H9 (cell line): ENCODE results near the gene CHCHD3. TPM values are rescaled to one million over a fixed set of nuclear protein-coding genes. Genes with fewer than 3 reads are reported as not detected.

Experiments used
- DNase-seq: peaks from one replicate; pipeline ENCODE4 v3.0.0-alpha.2; 2017
- H2AFZ ChIP-seq: one replicate; pipeline ENCODE4 v1.6.1; 2013; ENCODE audit warnings: mild to moderate bottlenecking, low read length, control low read depth, moderate library complexity
- H2AK5ac ChIP-seq: 2 replicates; pipeline ENCODE4 v1.6.1; 2013; ENCODE audit warnings: low read length, control low read depth, mixed read lengths; ENCODE audit not compliant: insufficient read length
- H2BK120ac ChIP-seq: one replicate; pipeline ENCODE4 v1.6.1; 2013; ENCODE audit warnings: low read depth, mild to moderate bottlenecking, low read length, control low read depth, inconsistent platforms; ENCODE audit not compliant: poor library complexity, severe bottlenecking
- H2BK12ac ChIP-seq: 2 replicates; pipeline ENCODE4 v1.6.1; 2013; ENCODE audit warnings: low read length, control low read depth, mixed read lengths, low read depth; ENCODE audit not compliant: insufficient read length
- H2BK15ac ChIP-seq: 2 replicates; pipeline ENCODE4 v1.6.1; 2013; ENCODE audit warnings: low read depth, low read length, control low read depth
- H2BK20ac ChIP-seq: one replicate; pipeline ENCODE4 v1.6.1; 2013; ENCODE audit warnings: low read depth, mild to moderate bottlenecking, low read length, control low read depth, inconsistent platforms; ENCODE audit not compliant: poor library complexity, severe bottlenecking
- H2BK5ac ChIP-seq: 2 replicates; pipeline ENCODE4 v1.6.1; 2013; ENCODE audit warnings: low read length, control low read depth, mixed read lengths; ENCODE audit not compliant: insufficient read length
- H3K14ac ChIP-seq: 2 replicates; pipeline ENCODE4 v1.6.1; 2013; ENCODE audit warnings: low read length, control low read depth; ENCODE audit not compliant: insufficient read depth
- H3K18ac ChIP-seq: 2 replicates; pipeline ENCODE4 v1.6.1; 2013; ENCODE audit warnings: low read depth, mild to moderate bottlenecking, mixed read lengths, low read length, control low read depth; ENCODE audit not compliant: insufficient read length
- H3K23ac ChIP-seq: 2 replicates; pipeline ENCODE4 v1.6.1; 2013; ENCODE audit warnings: low read length, control low read depth, mixed read lengths, low read depth; ENCODE audit not compliant: insufficient read length
- H3K23me2 ChIP-seq: 2 replicates; pipeline ENCODE4 v1.6.1; 2013; ENCODE audit warnings: low read depth, mild to moderate bottlenecking, mixed read lengths, low read length, control low read depth; ENCODE audit not compliant: insufficient read length, poor library complexity, severe bottlenecking
- H3K27ac ChIP-seq: 2 replicates; pipeline ENCODE4 v1.5.1; 2013; ENCODE audit warnings: low read length, control low read depth, mixed read lengths, low read depth; ENCODE audit not compliant: insufficient read length
- H3K27me3 ChIP-seq: 2 replicates; pipeline ENCODE4 v1.6.1; 2013; ENCODE audit warnings: low read length, control low read depth, inconsistent platforms; ENCODE audit not compliant: insufficient read depth
- H3K4ac ChIP-seq: 2 replicates; pipeline ENCODE4 v1.6.1; 2013; ENCODE audit warnings: low read depth, mild to moderate bottlenecking, control low read depth, inconsistent platforms, low read length, moderate library complexity
- H3K4me1 ChIP-seq: 2 replicates; pipeline ENCODE4 v1.6.1; 2013; ENCODE audit warnings: low read length, control low read depth, inconsistent platforms; ENCODE audit not compliant: insufficient read depth
- H3K4me2 ChIP-seq: 2 replicates; pipeline ENCODE4 v1.6.1; 2013; ENCODE audit warnings: low read length, control low read depth, mixed read lengths; ENCODE audit not compliant: insufficient read length, insufficient read depth
- H3K56ac ChIP-seq: 2 replicates; pipeline ENCODE4 v1.6.1; 2013; ENCODE audit warnings: low read depth, mild to moderate bottlenecking, mixed read lengths, low read length, control low read depth; ENCODE audit not compliant: insufficient read length
- H3K79me1 ChIP-seq: 2 replicates; pipeline ENCODE4 v1.6.1; 2013; ENCODE audit warnings: low read depth, mild to moderate bottlenecking, moderate library complexity, low read length, control low read depth, inconsistent platforms; ENCODE audit not compliant: insufficient read depth, poor library complexity, severe bottlenecking
- H3K79me2 ChIP-seq: 2 replicates; pipeline ENCODE4 v1.6.1; 2013; ENCODE audit warnings: low read length, control low read depth, inconsistent platforms; ENCODE audit not compliant: insufficient read depth
- H3K9ac ChIP-seq: 2 replicates; pipeline ENCODE4 v1.6.1; 2013; ENCODE audit warnings: low read length, control low read depth, mixed read lengths; ENCODE audit not compliant: insufficient read length; ENCODE audit errors: extremely low read depth
- H3K9me3 ChIP-seq: one replicate; pipeline ENCODE4 v1.6.1; 2013; ENCODE audit warnings: low read depth, low read length, inconsistent platforms; ENCODE audit not compliant: control insufficient read depth
- H3T11ph ChIP-seq: one replicate; pipeline ENCODE4 v1.6.1; 2013; ENCODE audit warnings: mild to moderate bottlenecking, low read length, control low read depth, inconsistent platforms
- H4K20me1 ChIP-seq: one replicate; pipeline ENCODE4 v1.6.1; 2013; ENCODE audit not compliant: control insufficient read depth, insufficient read length, insufficient read depth
- H4K5ac ChIP-seq: 2 replicates; pipeline ENCODE4 v1.6.1; 2013; ENCODE audit warnings: low read depth, mild to moderate bottlenecking, mixed read lengths, low read length, control low read depth; ENCODE audit not compliant: insufficient read length
- H4K8ac ChIP-seq: replicated peaks from 2 replicates; pipeline ENCODE4 v1.6.1; 2013; ENCODE audit warnings: low read length, control low read depth, mixed read lengths, low read depth; ENCODE audit not compliant: insufficient read length
- H4K91ac ChIP-seq: 2 replicates; pipeline ENCODE4 v1.6.1; 2013; ENCODE audit warnings: low read depth, mild to moderate bottlenecking, moderate library complexity, mixed read lengths, low read length, control low read depth; ENCODE audit not compliant: insufficient read length
- H3K27ac Mint-ChIP-seq, 3 experiments: 2 replicates in 2 of 3; 3 replicates in 1 of 3; pipeline ENCODE4 v1.8.0; 2020 to 2021; ENCODE audit warnings: mixed read lengths in 3 of 3, mild to moderate bottlenecking in 1 of 3, moderate library complexity in 1 of 3
- H3K27me3 Mint-ChIP-seq: 2 replicates; pipeline ENCODE4 v1.8.0; 2021; ENCODE audit warnings: low read depth, mild to moderate bottlenecking, moderate library complexity, mixed read lengths
- H3K36me3 Mint-ChIP-seq, 3 experiments: 2 replicates in 2 of 3; 3 replicates in 1 of 3; pipeline ENCODE4 v1.8.0; 2020 to 2021; ENCODE audit warnings: low read depth in 3 of 3, mixed read lengths in 3 of 3; ENCODE audit not compliant: insufficient read depth in 1 of 3
- H3K4me1 Mint-ChIP-seq, 2 experiments: 2 replicates each; pipeline ENCODE4 v1.8.0; 2020; ENCODE audit warnings: mixed read lengths in 2 of 2
- H3K4me3 Mint-ChIP-seq, 2 experiments: 2 replicates in 1 of 2; 3 replicates in 1 of 2; pipeline ENCODE4 v1.8.0; 2020 to 2021; ENCODE audit warnings: mild to moderate bottlenecking in 2 of 2, mixed read lengths in 2 of 2, moderate library complexity in 1 of 2
- H3K9me3 Mint-ChIP-seq, 2 experiments: 2 replicates in 1 of 2; 3 replicates in 1 of 2; pipeline ENCODE4 v1.8.0; 2020; ENCODE audit warnings: mild to moderate bottlenecking in 2 of 2, mixed read lengths in 2 of 2, moderate library complexity in 1 of 2
- WGBS: extraction: QIAGEN DNeasy Blood & Tissue Kit; methylation state at CpG from one replicate; pipeline ENCODE4 v1.1.7; 2013; ENCODE audit warnings: missing lambda C conversion rate, low lambda C conversion rate, mixed read lengths; ENCODE audit not compliant: insufficient read length; ENCODE audit errors: extremely low coverage; 5-methylcytosine and 5-hydroxymethylcytosine counted together
- total RNA-seq: library from RNA; stranded (reverse); gene quantifications from 2 replicates; pipeline ENCODE4 v1.2.1, GENCODE V29; 2021
- TF ChIP-seq, protein P1 (sequence below): fragments of 200-600 bp; sonication (generic); conservative IDR thresholded peaks from 3 replicates; pipeline ENCODE4 v1.8.0; 2021; ENCODE audit warnings: antibody characterized with exemption, mild to moderate bottlenecking

Gene CHCHD3
- total RNA-seq, 1 experiment from 2014 or later: 104 TPM

GRCh38 chr7:133077394-133077793 is 4.5 kb downstream of the CHCHD3 start:
- Histone ChIP-seq H3K27ac (no peak overlapping the region), H2BK5ac (no peak overlapping the region), H4K20me1 (no peaks in the 10 kb centered on the region), H3K18ac (no peak overlapping the region), H3K79me2 (peaks cover 46% of the 10 kb centered on the region; the same call in 1 of the 2 replicates), H3K56ac (no peak overlapping the region), H2AFZ (no peak overlapping the region), H3K79me1 (peaks cover 8% of the 10 kb centered on the region), H3K9ac (no peak overlapping the region), H4K8ac (no peak overlapping the region), H2BK20ac (no peak overlapping the region), H3K14ac (no peak overlapping the region), H3K23ac (no peak overlapping the region), H3K4me1 (peaks cover 5% of the 10 kb centered on the region; the same call in 1 of the 2 replicates), H3K4me2 (no peak overlapping the region), H2AK5ac (no peak overlapping the region), H3K4ac (no peak overlapping the region), H3T11ph (no peak overlapping the region), H2BK15ac (no peak overlapping the region), H4K5ac (no peak overlapping the region), H2BK12ac (no peak overlapping the region), H3K9me3 (no peaks in the 10 kb centered on the region), H3K27me3 (no peaks in the 10 kb centered on the region), H3K23me2 (peaks cover 7% of the 10 kb centered on the region), H2BK120ac (no peak overlapping the region), H4K91ac (no peak overlapping the region)
- no peak for DNase-seq
- Mint-ChIP-seq H3K27me3 (no peaks in the 10 kb centered on the region), H3K9me3 (no peaks in the 10 kb centered on the region), H3K4me1 (peaks cover 44 to 54% of the 10 kb centered on the region in 2 experiments), H3K27ac (no peak overlapping the region), H3K36me3 (peaks cover 0 to 11% (median 7%) of the 10 kb centered on the region in 3 experiments; a peak in 5 of 7 replicates), H3K4me3 (no peak overlapping the region)
- no CpG with 5 or more reads among the region's 4 CpGs for WGBS
- TF ChIP-seq, protein P1, sequence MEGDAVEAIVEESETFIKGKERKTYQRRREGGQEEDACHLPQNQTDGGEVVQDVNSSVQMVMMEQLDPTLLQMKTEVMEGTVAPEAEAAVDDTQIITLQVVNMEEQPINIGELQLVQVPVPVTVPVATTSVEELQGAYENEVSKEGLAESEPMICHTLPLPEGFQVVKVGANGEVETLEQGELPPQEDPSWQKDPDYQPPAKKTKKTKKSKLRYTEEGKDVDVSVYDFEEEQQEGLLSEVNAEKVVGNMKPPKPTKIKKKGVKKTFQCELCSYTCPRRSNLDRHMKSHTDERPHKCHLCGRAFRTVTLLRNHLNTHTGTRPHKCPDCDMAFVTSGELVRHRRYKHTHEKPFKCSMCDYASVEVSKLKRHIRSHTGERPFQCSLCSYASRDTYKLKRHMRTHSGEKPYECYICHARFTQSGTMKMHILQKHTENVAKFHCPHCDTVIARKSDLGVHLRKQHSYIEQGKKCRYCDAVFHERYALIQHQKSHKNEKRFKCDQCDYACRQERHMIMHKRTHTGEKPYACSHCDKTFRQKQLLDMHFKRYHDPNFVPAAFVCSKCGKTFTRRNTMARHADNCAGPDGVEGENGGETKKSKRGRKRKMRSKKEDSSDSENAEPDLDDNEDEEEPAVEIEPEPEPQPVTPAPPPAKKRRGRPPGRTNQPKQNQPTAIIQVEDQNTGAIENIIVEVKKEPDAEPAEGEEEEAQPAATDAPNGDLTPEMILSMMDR: no peak
